ENCODE measurements around the gene DDX1.

The DDX1 gene

GRCh38 chr2:15664273-15665066 is 72.8 kb downstream of the DDX1 start:
- no peak for DNase-seq

- DNase-seq, result no peak
Measured at GRCh38 chr2:15665067-15665942, 73.6 kb downstream of the DDX1 start.

- no peak for DNase-seq
Measured at GRCh38 chr2:15665943-15666460, 74.3 kb downstream of the DDX1 start.

- peak; percentile 62 for DNase-seq
Measured at GRCh38 chr2:15666861-15667808, 75.5 kb downstream of the DDX1 start.

DNA sequence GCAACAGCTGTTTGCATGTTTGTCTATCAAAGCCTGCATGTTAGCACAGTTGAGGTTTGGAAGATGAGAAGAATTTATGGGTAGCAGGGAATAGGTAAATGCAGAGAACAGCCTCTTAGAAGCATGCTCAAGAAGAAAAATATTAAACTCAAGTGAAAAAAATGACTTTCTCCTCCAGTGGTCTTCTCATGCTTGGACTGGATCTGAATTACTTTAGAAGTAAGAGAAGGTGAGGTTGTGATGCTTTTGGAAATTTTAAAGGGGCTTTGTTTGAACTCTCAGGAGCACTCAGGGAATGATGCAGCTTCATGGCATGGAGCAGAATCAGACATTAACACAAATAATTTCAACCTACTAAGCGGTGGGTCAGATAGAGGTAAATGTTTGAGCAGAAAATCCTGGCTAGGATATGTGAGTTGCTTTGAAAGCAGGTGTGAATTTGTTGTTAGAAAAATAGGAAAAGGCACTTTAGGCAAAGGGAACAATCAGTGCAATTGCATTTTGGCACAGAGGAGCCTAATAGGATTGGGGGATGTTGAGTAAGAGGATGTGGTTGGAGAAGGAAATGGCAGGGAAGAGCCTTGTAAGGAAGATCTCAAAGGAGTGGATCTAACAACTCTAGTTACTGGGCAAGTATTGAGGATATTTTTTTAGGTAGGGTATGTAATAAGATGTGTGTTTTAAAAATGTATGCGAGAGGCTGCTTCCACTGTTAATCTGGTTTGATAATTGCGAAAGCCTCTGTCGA is 76.3 kb downstream of the DDX1 start:
- DNase-seq, result no peak

GRCh38 chr2:15668611-15669305 is 77.1 kb downstream of the DDX1 start:
- DNase-seq, result peak; percentile 33

DNA sequence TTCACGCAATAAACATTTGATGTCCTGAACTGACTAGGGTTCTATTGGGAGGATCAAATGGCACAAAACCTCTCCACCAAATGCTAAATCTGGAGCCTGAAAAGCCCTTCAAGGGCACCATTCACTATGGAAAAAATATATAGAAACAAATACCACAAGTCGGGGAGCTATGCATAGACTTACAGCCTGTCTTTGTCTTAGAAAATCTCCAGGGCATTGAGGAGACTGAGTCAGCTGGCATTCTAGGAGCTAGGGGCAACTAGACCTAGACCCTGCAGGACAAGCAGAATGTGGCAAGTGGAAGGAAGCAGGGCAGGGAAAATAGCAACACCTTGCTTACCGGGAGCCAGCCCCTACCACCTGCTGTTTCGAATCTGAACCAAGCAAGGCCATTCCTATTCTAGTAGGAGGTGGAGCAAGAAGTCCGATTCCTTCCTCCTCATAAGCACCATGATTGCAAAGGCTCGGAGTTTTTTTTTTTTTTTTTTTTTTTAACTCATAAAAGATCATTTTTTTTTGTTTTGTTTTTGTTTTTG is 77.8 kb downstream of the DDX1 start:
- no peak for DNase-seq

DNA sequence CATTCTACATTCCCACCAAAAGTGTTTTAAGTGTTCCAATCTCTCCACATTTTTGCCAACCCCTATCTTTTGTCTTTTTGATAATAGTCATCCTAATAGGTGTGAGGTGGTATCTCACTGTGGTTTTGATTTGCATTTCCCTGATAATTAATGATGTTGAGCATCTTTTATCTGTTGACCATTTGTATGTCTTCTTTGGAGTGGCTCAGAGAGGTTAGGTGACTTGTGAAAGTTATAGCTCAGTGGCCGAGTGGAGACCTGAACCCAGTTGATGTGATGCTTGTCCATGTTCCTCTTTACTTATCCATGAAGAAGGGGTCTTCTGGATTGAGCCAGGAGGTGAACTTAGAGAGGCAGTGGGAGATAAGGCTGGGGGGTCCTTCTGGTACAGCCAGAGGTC is 78.8 kb downstream of the DDX1 start:
- DNase-seq, result no peak

DNA sequence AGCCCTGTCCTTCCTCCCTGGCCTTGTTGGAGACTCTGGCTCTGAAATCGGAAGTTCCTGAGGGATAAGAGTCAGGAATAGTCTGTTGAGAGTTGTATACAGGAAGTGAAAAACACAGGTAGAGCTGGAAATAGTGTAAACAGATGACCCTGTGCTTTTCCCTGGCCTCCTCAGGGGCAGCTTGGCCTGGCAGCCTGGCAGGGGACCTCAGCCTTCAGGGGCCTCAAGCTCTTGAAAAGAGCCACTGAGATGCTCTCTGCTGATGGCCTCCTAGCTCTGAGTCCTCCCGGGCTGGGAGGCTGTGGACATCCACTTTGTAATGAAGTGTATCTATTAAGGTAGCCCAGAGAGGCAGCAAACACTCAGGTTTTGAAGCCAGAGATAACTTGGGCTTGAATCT is 79.3 kb downstream of the DDX1 start:
- DNase-seq, result no peak

DNA sequence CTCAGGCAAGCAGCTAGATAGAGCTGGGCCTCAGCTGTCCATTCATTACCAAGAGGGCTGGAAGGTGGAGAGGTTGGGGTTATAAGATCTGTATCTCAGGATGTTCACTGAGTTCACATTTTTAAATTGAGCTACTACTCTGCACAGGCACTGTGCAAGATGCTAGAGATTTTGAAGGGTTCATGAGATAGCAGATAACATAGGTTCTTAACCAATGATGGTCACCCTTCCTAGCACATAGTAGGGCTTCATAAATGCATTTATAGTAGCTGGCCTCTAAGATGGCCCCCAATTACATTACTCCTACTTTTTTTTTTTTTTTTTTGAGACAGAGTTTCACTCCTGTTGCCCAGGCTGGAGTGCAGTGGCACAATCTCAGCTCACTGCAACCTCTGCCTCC is 79.7 kb downstream of the DDX1 start:
- DNase-seq, result no peak

DNA sequence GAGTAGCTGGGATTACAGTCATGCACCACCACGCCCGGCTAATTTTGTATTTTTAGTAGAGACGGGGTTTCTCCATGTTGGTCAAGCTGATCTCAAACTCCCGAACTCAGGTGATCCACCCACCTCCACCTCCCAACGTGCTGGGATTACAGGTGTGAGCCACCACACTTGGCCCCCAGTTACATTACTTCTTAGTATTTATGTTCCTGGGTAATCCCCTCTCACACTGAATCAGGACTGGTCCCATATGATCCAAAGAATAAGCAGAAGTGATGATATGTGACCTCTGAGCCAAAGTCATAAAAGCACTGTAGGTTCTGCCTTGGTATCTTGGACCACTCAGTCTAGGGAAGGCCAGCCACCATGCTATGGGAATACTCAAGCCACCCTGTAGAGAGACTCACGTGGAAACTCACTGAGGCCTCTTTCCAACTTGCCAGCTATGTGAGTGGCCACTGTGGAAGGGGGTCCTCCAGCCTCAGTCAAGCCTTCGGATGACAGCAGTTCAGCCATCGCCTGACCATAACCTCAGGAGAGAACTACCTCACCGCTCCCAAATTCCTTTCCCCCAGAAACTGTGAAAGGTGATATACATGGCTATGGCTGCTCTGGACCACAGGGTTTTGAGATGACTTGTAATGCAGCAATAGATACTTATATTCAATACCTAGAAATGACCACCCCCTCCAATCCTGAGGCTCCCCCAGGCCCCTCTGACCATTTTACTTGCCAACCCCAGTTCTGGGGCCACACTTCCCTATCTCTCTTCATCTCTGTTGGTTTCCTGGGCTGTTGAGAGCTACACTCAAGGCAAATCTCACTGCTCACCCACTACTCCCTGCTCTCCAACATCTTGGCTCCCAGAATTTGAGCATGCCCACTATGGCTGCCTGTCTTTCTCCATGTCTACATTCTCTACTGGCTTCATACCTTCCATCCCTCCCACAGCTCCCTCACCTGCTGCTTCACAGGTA is 80.5 kb downstream of the DDX1 start:
- no peak for DNase-seq

GRCh38 chr2:15672961-15673918 is 81.6 kb downstream of the DDX1 start:
- no peak for DNase-seq

DNA sequence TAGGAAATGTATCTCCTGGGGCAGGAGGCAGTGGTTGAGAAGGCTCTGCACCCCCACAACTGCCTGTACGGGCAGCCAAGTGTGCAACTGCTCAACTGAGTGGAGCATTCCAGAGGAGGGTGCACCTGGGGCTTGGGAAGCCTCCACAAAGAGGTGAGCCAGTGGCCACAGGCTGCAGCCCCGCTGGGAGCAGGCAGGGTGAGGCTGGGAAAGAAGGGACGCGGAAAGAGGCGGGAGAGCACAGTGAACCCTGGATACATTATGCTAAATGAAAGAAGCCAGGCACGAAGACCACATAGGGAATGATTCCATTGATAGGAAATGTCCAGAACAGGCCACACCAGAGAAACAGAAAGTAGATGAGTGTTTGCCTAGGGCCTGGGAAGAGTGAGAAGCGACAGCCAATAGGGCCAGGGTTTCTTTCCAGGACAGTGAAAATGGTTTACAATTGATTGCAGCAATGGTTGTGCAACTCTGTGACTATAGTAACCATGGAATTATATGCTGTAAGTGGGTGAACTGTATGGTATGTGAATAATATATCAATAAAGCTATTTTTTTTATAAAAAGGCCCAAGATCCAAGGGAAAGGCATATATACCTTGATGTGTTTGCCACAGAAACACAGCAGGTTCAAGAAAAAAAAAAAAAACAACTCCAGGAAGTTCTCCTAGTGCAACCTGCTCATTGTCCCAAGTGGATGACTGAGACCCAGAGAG is 82.4 kb downstream of the DDX1 start:
- peak; percentile 57 for DNase-seq

GRCh38 chr2:15674637-15675455 is 83.2 kb downstream of the DDX1 start:
- no peak for DNase-seq

DNA sequence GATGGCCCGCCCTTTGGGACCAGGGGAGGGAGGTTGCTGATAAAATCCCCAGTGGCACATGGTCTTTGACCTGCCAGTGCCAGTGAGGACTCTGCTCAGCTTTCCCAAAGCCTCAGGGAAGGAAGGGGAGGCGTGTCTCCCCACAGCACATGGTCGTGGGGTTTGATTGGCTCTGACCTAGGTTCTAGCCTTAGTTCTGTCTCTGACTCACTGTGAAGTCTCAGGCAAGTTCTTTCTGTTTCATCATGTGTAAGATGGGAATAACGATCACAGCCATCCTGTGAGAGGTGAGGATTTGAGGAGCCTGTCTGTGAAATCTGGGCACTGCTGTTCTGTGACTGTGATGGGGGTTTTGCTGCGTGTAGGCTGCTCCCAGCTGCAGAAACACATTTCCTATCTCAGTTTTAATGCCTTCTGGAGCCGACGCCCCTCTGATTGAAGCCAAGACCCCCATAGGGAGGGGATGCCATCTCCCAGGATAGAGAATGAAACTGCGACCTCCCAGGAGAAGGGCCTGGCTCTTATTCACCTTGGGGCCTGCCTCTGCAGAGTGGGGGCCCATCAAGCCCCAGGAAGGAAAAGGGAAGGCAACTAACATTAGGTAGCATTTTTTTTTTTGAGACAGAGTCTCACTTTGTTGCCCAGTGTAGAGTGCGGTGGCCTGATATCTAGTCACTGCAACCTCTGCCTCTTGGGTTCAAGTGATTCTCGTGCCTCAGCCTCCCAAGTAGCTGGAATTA is 84.0 kb downstream of the DDX1 start:
- no peak for DNase-seq
